Frontal cortex (tissue), 4 donors: Measurements from ENCODE around the gene ASH1L. TPM values are rescaled to one million over a fixed set of nuclear protein-coding genes. Genes with fewer than 3 reads are reported as not detected.
"Not testable (repeated sequence)": the region's sequence is repeated elsewhere in the genome, so short reads cannot be mapped to it uniquely, and the experiment has no call there.

Experiments
- DNase-seq, 2 donors: peaks; one replicate each; pipeline ENCODE4 v3.0.0; 2012; ENCODE audit warnings: low spot score in 2 of 2
- FAIRE-seq: peaks from 2 replicates; lab custom pipeline; 2012; peaks lifted over from hg19 to GRCh38; lab: Jason Lieb, UNC
- total RNA-seq: library from RNA; depleted of rRNA; stranded (reverse); fragments of >200 nt; gene quantifications from one replicate; pipeline ENCODE4 v1.2.3, GENCODE V29; 2014
- donor health status: control.
- donor health status: control.
- donor health status: control.

The ASH1L gene
- total RNA-seq, 1 donor from 2014 or later, result 56.7 TPM

GRCh38 chr1:155569988-155570592 lies 7.5 kb upstream of the ASH1L start:
- FAIRE-seq (no peak), DNase-seq (no peak)

- not testable (repeated sequence) for DNase-seq, FAIRE-seq
Measured at GRCh38 chr1:155563377-155564022, 897 bp upstream of the ASH1L start.

- DNase-seq, FAIRE-seq: not testable (repeated sequence)
Measured at GRCh38 chr1:155561779-155562580, 623 bp downstream of the ASH1L start.

GRCh38 chr1:155555915-155556314 lies 6.7 kb downstream of the ASH1L start:
- DNase-seq (no peak), FAIRE-seq (no peak)

GRCh38 chr1:155553349-155553748 lies 9.3 kb downstream of the ASH1L start:
- FAIRE-seq, result no peak
- DNase-seq, result no peak

- DNase-seq (no peak), FAIRE-seq (no peak)
Measured at GRCh38 chr1:155548706-155549105, 13.9 kb downstream of the ASH1L start.

GRCh38 chr1:155540000-155540874 lies 22.4 kb downstream of the ASH1L start:
- DNase-seq (no peak), FAIRE-seq (no peak)

- no peak for FAIRE-seq
- no peak for DNase-seq
Measured at GRCh38 chr1:155537193-155537592, 25.4 kb downstream of the ASH1L start.

GRCh38 chr1:155531624-155532023 lies 31.0 kb downstream of the ASH1L start:
- FAIRE-seq (no peak), DNase-seq (no peak)

- DNase-seq, result no peak
- FAIRE-seq, result no peak
Measured at GRCh38 chr1:155529929-155530328, 32.7 kb downstream of the ASH1L start.

GRCh38 chr1:155529109-155529508 lies 33.5 kb downstream of the ASH1L start:
- no peak for DNase-seq

GRCh38 chr1:155527677-155528076 lies 34.9 kb downstream of the ASH1L start:
- DNase-seq (no peak), FAIRE-seq (no peak)

More at GRCh38 chr1:155529109-155529508, 33.5 kb downstream of the ASH1L start:
- FAIRE-seq, result no peak

- FAIRE-seq (no peak), DNase-seq (no peak)
Measured at GRCh38 chr1:155526356-155526755, 36.2 kb downstream of the ASH1L start.

GRCh38 chr1:155522069-155522468 lies 40.5 kb downstream of the ASH1L start:
- DNase-seq (no peak), FAIRE-seq (no peak)

- DNase-seq (no peak), FAIRE-seq (no peak)
Measured at GRCh38 chr1:155518484-155518883, 44.1 kb downstream of the ASH1L start.

- FAIRE-seq, result no peak
Measured at GRCh38 chr1:155514582-155515187, 47.9 kb downstream of the ASH1L start.

GRCh38 chr1:155513300-155513916 lies 49.2 kb downstream of the ASH1L start:
- no peak for FAIRE-seq
- no peak for DNase-seq

More at GRCh38 chr1:155514582-155515187, 47.9 kb downstream of the ASH1L start:
- no peak for DNase-seq

- not testable (repeated sequence) for FAIRE-seq, DNase-seq
Measured at GRCh38 chr1:155511385-155511784, 51.2 kb downstream of the ASH1L start.

- no peak for FAIRE-seq
Measured at GRCh38 chr1:155509064-155509463, 53.5 kb downstream of the ASH1L start.

More at GRCh38 chr1:155509064-155509463, 53.5 kb downstream of the ASH1L start:
- DNase-seq, result no peak
